22Rv1 (cell line): ENCODE results near the gene UBTF.

Source experiments
- CTCF ChIP-seq: fragments of 450-650 bp; IDR thresholded peaks from 2 replicates; pipeline ENCODE4 v1.5.1; 2017; ENCODE audit warnings: mild to moderate bottlenecking
- ZFX ChIP-seq: fragments of 450-650 bp; IDR thresholded peaks from 2 replicates; pipeline ENCODE4 v1.6.1; 2017; ENCODE audit warnings: antibody characterized with exemption, borderline replicate concordance

- TF ChIP-seq CTCF, result no peak
- TF ChIP-seq ZFX, result no peak
Measured at GRCh38 chr17:44216173-44216572, 3.3 kb downstream of the UBTF start.
